Activated T-helper 1 cell treated with anti-CD3 and anti-CD28 coated beads, Interleukin-12 subunit alpha, Interleukin-12 subunit beta, Interleukin-2, Interleukin-4 antibody, amounts not matched to agents 30 ng/mL and 10 ng/mL and 1 ng/mL, durations not matched to agents 14 hours and 24 hours and 36 hours (primary cell): ENCODE results near the gene UGT1A3. TPM values are rescaled to one million over a fixed set of nuclear protein-coding genes. Genes with fewer than 3 reads are reported as not detected.

ENCODE experiments used
- DNase-seq: peaks from one replicate; pipeline ENCODE4 v3.0.0; 2021; ENCODE audit warnings: low spot score
- H3K27ac Mint-ChIP-seq: one replicate; pipeline ENCODE4 v1.8.0; 2021; ENCODE audit warnings: mild to moderate bottlenecking, mixed read lengths
- H3K27me3 Mint-ChIP-seq: one replicate; pipeline ENCODE4 v1.8.0; 2022; ENCODE audit warnings: mild to moderate bottlenecking, moderate library complexity, mixed read lengths; ENCODE audit not compliant: insufficient read depth
- H3K36me3 Mint-ChIP-seq: one replicate; pipeline ENCODE4 v1.8.0; 2021; ENCODE audit warnings: low read depth, mixed read lengths
- H3K4me1 Mint-ChIP-seq: one replicate; pipeline ENCODE4 v1.8.0; 2021; ENCODE audit warnings: low read depth, mixed read lengths
- H3K4me3 Mint-ChIP-seq: one replicate; pipeline ENCODE4 v1.8.0; 2021; ENCODE audit warnings: mild to moderate bottlenecking, moderate library complexity, mixed read lengths
- H3K9me3 Mint-ChIP-seq: one replicate; pipeline ENCODE4 v1.8.0; 2021; ENCODE audit warnings: mixed read lengths
- intact Hi-C: fragments of 100-400 bp; cut with micrococcal nuclease; formaldehyde crosslinking; loops from one replicate; pipeline ENCODE4 v1.15.1; 2024
- total RNA-seq: library from RNA; stranded (reverse); gene quantifications from 2 replicates; pipeline ENCODE4 v1.2.3, GENCODE V29; 2022

Gene UGT1A3
- total RNA-seq, 1 donor from 2014 or later, result not detected

DNA sequence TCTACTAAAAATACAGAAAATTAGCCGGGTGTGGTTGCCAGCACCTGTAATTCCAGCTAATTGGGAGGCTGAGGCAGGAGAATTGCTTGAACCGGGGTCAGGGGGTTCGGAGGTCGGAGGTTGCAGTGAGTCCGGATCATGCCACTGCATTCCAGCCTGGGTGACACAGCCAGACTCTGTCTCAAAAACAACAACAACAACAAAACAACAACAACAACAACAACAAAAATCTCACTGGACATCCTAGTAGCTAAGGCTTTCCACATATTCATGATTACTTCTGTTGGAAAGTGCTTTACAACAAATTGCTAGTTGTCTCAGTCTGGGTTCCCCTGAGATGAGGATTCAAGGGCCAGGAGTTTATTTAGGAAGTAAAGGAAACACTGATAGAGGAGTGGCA is 45.0 kb downstream of the UGT1A3 start:
- DNase-seq, result no peak
- H3K4me3 Mint-ChIP-seq, result no peak overlapping the region
- intact Hi-C loops, result no loop called here
- H3K9me3 Mint-ChIP-seq, result peaks cover 4% of the 10 kb centered on the region
- H3K27me3 Mint-ChIP-seq, result peaks cover 4% of the 10 kb centered on the region
- no peaks in the 10 kb centered on the region for H3K4me1 Mint-ChIP-seq
- H3K36me3 Mint-ChIP-seq, result no peaks in the 10 kb centered on the region
- H3K27ac Mint-ChIP-seq, result no peak overlapping the region

DNA sequence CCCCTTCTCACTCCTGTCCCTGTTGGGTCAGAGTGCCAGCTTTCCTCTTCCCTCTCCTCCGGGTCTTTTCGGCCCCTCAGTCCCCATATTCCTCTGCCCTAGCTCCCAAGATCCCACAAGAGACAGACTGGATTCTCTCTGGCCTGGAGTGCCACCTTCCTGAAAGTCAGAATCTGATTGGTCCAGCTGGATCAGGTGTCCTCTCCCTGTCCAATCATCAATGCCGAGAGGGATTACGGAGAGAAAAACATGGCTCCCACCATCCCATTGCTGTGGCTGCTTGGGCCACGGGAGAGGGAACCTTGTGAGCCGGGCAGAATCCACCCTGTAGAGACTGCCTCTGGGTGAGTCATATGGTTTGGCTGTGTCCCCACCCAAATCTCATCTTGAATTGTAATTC is 46.6 kb downstream of the UGT1A3 start:
- Mint-ChIP-seq H3K27me3 (peaks cover 8% of the 10 kb centered on the region), H3K36me3 (no peaks in the 10 kb centered on the region), H3K4me3 (no peak overlapping the region), H3K9me3 (peaks cover 4% of the 10 kb centered on the region), H3K27ac (no peak overlapping the region), H3K4me1 (no peaks in the 10 kb centered on the region)
- intact Hi-C loops, result no loop called here
- no peak for DNase-seq

DNA sequence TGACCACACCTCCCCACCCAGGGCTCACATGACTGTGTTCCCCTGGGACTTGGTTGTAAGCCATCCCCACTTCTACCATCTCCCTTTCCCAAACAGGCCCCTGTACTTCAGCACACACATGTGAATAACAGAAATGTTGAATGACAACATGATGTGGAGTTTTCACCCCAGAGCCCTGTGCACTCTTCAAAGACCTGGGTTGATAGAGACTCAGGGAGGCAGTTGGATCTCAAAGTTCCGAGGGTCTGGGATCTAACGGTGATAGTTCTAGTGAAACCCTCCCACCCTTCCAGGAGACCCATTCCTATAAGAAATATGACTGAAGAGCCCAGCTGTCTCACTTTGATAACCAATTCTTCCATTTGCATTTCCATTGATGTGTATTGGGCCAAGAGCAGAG is 49.2 kb downstream of the UGT1A3 start, which contains the start of gene MROH2A:
Gene MROH2A (plus strand): TSS at position 301 of the 400 bp plus-strand sequence. CDS start 1,029 bp downstream, outside the sequence.
- Mint-ChIP-seq H3K9me3 (peaks cover 4% of the 10 kb centered on the region), H3K36me3 (no peaks in the 10 kb centered on the region), H3K4me1 (no peaks in the 10 kb centered on the region), H3K27ac (no peak within 1 kb of the TSS), H3K4me3 (no peak within 1 kb of the TSS), H3K27me3 (peaks cover 12% of the 10 kb centered on the region)
- DNase-seq, result no peak
- intact Hi-C loops, result no loop called here

DNA sequence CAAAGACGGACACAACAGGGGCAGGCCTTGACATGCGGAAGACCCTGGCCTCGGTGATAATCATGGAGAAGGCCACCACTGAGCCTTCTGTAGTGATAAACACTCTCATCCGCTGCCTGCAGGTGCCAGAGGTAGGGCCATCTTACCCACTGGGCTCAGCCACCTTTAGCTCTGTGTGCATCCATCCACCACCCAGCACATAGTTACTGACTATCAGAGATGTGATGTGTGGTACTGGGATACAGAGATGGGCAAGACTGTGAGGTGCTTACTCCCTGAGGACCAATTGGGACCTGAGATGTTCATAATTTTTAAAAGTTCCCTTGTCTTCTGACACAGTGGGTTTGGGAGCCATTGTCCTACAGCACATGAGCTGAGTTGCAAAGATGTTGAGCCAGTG is 50.9 kb downstream of the UGT1A3 start:
- no peak for DNase-seq
- H3K4me3 Mint-ChIP-seq, result no peak overlapping the region
- H3K4me1 Mint-ChIP-seq, result no peaks in the 10 kb centered on the region
- H3K36me3 Mint-ChIP-seq, result no peaks in the 10 kb centered on the region
- no peak overlapping the region for H3K27ac Mint-ChIP-seq
- H3K9me3 Mint-ChIP-seq, result peaks cover 4% of the 10 kb centered on the region
- peaks cover 12% of the 10 kb centered on the region for H3K27me3 Mint-ChIP-seq
- intact Hi-C loops, result no loop called here

GRCh38 chr2:233780771-233781170 is 51.9 kb downstream of the UGT1A3 start:
- Mint-ChIP-seq H3K27ac (no peak overlapping the region), H3K9me3 (peaks cover 3% of the 10 kb centered on the region), H3K4me3 (no peak overlapping the region), H3K4me1 (no peaks in the 10 kb centered on the region), H3K36me3 (no peaks in the 10 kb centered on the region), H3K27me3 (peaks cover 12% of the 10 kb centered on the region)
- no peak for DNase-seq
- intact Hi-C loops, result no loop called here

- Mint-ChIP-seq H3K36me3 (no peaks in the 10 kb centered on the region), H3K27ac (no peak overlapping the region), H3K4me3 (no peak overlapping the region), H3K4me1 (no peaks in the 10 kb centered on the region), H3K9me3 (no peaks in the 10 kb centered on the region), H3K27me3 (no peaks in the 10 kb centered on the region)
- DNase-seq, result no peak
- intact Hi-C loops, result no loop called here
These were observed 60.7 kb downstream of the UGT1A3 start for GRCh38 chr2:233789554-233789953.

- DNase-seq, result no peak
- H3K27ac Mint-ChIP-seq, result no peak overlapping the region
- intact Hi-C loops, result no loop called here
- H3K4me1 Mint-ChIP-seq, result no peaks in the 10 kb centered on the region
- no peaks in the 10 kb centered on the region for H3K36me3 Mint-ChIP-seq
- no peaks in the 10 kb centered on the region for H3K9me3 Mint-ChIP-seq
- H3K4me3 Mint-ChIP-seq, result no peak overlapping the region
- no peaks in the 10 kb centered on the region for H3K27me3 Mint-ChIP-seq
These were observed 62.5 kb downstream of the UGT1A3 start for GRCh38 chr2:233791151-233791882.

DNA sequence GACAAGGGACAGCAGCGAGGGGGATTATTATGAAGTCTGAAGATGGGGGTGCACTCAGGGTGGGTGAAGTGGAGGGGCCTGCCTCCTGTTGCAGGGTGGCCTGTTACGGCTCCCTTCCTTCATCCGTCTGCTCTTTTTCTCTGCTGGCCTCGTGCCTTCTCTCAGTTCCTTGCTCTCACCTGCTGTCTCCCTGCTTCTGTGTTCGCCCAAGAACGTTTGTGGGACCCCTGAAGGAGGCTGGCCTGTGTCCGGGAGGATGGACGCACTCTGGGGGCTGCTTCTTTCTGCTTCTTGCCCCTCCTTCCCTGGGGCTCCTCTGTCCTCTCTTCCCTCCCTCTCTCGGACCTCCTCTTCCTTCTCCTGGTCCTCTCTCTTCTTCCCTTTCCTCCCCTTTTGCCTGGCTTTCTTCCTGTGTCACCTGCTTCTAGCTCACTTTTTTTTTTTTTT is 63.1 kb downstream of the UGT1A3 start:
- Mint-ChIP-seq H3K9me3 (no peaks in the 10 kb centered on the region), H3K4me1 (no peaks in the 10 kb centered on the region), H3K27me3 (no peaks in the 10 kb centered on the region), H3K4me3 (no peak overlapping the region), H3K36me3 (no peaks in the 10 kb centered on the region), H3K27ac (no peak overlapping the region)
- intact Hi-C loops, result no loop called here
- no peak for DNase-seq

DNA sequence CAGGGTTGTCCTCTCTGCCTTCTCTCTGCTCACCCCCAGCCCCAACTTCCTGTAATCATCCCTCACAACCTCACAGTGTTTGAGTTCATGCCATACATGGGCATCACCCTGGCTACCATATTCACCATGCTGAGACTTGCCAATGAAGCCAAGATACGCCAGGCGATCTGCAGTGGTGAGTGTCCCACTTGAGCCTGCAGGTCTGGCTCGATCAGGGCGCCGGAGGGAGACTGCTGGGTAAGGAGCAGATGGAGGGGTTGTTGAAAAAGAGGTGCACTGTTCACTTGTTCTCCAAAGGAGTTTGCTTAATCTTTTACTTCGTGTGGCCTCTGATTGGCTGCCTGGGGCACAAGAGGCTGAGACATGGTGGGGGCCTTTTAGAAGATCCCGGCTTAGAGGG is 63.9 kb downstream of the UGT1A3 start:
- intact Hi-C loops, result no loop called here
- no peak for DNase-seq
- Mint-ChIP-seq H3K27me3 (no peaks in the 10 kb centered on the region), H3K27ac (no peak overlapping the region), H3K4me3 (no peak overlapping the region), H3K4me1 (no peaks in the 10 kb centered on the region), H3K9me3 (no peaks in the 10 kb centered on the region), H3K36me3 (no peaks in the 10 kb centered on the region)

- intact Hi-C loops, result no loop called here
- Mint-ChIP-seq H3K27me3 (no peaks in the 10 kb centered on the region), H3K4me3 (no peak overlapping the region), H3K27ac (no peak overlapping the region), H3K36me3 (no peaks in the 10 kb centered on the region), H3K4me1 (no peaks in the 10 kb centered on the region), H3K9me3 (no peaks in the 10 kb centered on the region)
- DNase-seq, result no peak
These were observed 64.8 kb downstream of the UGT1A3 start for GRCh38 chr2:233793465-233794127.

DNA sequence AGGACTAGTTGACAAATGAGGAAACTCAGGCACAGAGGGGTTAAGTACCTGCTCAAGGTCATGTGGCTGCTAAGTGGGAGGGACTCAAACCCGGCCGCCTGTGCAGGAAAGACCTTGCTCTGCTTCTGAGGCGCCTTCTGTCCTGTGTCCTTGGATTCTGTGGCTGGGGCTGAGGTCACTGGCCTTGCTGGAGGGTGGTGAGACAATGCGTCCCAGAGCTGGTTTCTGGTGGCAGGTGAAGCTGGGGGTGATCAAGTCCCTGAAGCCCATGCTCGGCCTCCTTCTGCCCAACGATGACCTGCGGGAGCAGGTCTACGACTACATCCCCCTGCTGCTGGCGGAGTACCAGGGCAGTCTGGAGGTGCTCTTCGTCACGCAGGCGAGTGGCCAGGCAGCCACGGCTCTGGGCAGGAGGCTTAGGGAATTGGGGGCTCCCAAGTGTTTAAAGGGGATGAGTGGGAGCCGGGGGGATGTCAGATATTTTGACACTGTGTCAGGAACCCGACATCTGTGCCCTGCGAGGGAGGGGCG is 65.4 kb downstream of the UGT1A3 start:
- intact Hi-C loops, result no loop called here
- Mint-ChIP-seq H3K9me3 (no peaks in the 10 kb centered on the region), H3K36me3 (no peaks in the 10 kb centered on the region), H3K27ac (no peak overlapping the region), H3K4me1 (no peaks in the 10 kb centered on the region), H3K27me3 (no peaks in the 10 kb centered on the region), H3K4me3 (no peak overlapping the region)
- DNase-seq, result no peak

DNA sequence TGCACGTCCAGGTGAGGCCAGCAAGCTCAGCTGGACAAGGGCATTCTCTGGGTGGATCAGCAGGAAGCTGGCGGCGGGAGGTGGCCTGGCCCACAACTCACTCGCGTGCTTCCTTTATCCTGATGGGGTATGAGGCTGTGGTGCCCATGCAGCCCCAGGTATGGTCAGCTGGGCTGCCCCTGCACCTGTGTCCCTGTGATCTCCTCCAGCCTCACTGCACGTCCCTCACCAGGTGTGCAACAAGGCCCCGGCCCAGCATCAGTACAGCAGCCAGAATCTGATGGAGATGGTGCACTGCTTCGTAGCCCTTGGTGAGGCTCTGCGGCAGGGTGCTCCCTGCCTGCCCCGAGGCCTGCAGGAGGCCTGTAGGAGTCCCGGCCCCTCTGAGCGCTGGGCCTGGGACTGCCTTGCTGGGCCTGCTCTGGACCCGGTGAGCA is 66.9 kb downstream of the UGT1A3 start:
- H3K27ac Mint-ChIP-seq, result no peak overlapping the region
- intact Hi-C loops, result no loop called here
- H3K4me3 Mint-ChIP-seq, result no peak overlapping the region
- H3K4me1 Mint-ChIP-seq, result no peaks in the 10 kb centered on the region
- H3K9me3 Mint-ChIP-seq, result no peaks in the 10 kb centered on the region
- no peak for DNase-seq
- peaks cover 4% of the 10 kb centered on the region for H3K27me3 Mint-ChIP-seq
- H3K36me3 Mint-ChIP-seq, result no peaks in the 10 kb centered on the region

DNA sequence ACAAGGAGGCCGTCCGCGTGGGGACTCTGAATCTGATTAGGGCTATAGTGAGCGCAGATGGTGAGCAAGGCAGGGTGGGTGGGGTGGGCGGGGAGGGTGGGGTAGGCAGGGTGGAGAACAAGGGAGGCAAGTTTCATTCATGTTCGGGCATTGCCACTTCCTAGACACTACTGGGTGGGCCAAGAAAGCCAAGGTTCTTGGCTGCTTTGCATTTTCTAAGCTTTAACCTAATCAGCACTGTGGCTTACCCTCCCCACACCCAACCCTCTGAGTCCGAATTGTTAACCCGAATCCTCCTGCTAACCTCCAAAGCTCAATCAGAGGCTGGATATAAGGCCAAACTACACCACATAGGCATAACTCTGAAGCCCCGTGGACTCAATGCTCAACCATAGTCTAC is 67.4 kb downstream of the UGT1A3 start:
- no peak for DNase-seq
- intact Hi-C loops, result no loop called here
- no peak overlapping the region for H3K4me3 Mint-ChIP-seq
- no peaks in the 10 kb centered on the region for H3K36me3 Mint-ChIP-seq
- H3K9me3 Mint-ChIP-seq, result no peaks in the 10 kb centered on the region
- H3K27ac Mint-ChIP-seq, result no peak overlapping the region
- H3K27me3 Mint-ChIP-seq, result peaks cover 4% of the 10 kb centered on the region
- H3K4me1 Mint-ChIP-seq, result no peaks in the 10 kb centered on the region
